H9 (cell line): ENCODE results near the gene ZNF484. TPM values are rescaled to one million over a fixed set of nuclear protein-coding genes. Genes with fewer than 3 reads are reported as not detected.

Experiments used
- DNase-seq: peaks from one replicate; pipeline ENCODE4 v3.0.0-alpha.2; 2017
- H2AFZ ChIP-seq: one replicate; pipeline ENCODE4 v1.6.1; 2013; ENCODE audit warnings: mild to moderate bottlenecking, low read length, control low read depth, moderate library complexity
- H2AK5ac ChIP-seq: 2 replicates; pipeline ENCODE4 v1.6.1; 2013; ENCODE audit warnings: low read length, control low read depth, mixed read lengths; ENCODE audit not compliant: insufficient read length
- H2BK120ac ChIP-seq: one replicate; pipeline ENCODE4 v1.6.1; 2013; ENCODE audit warnings: low read depth, mild to moderate bottlenecking, low read length, control low read depth, inconsistent platforms; ENCODE audit not compliant: poor library complexity, severe bottlenecking
- H2BK12ac ChIP-seq: 2 replicates; pipeline ENCODE4 v1.6.1; 2013; ENCODE audit warnings: low read length, control low read depth, mixed read lengths, low read depth; ENCODE audit not compliant: insufficient read length
- H2BK15ac ChIP-seq: 2 replicates; pipeline ENCODE4 v1.6.1; 2013; ENCODE audit warnings: low read depth, low read length, control low read depth
- H2BK20ac ChIP-seq: one replicate; pipeline ENCODE4 v1.6.1; 2013; ENCODE audit warnings: low read depth, mild to moderate bottlenecking, low read length, control low read depth, inconsistent platforms; ENCODE audit not compliant: poor library complexity, severe bottlenecking
- H2BK5ac ChIP-seq: 2 replicates; pipeline ENCODE4 v1.6.1; 2013; ENCODE audit warnings: low read length, control low read depth, mixed read lengths; ENCODE audit not compliant: insufficient read length
- H3K14ac ChIP-seq: 2 replicates; pipeline ENCODE4 v1.6.1; 2013; ENCODE audit warnings: low read length, control low read depth; ENCODE audit not compliant: insufficient read depth
- H3K18ac ChIP-seq: 2 replicates; pipeline ENCODE4 v1.6.1; 2013; ENCODE audit warnings: low read depth, mild to moderate bottlenecking, mixed read lengths, low read length, control low read depth; ENCODE audit not compliant: insufficient read length
- H3K23ac ChIP-seq: 2 replicates; pipeline ENCODE4 v1.6.1; 2013; ENCODE audit warnings: low read length, control low read depth, mixed read lengths, low read depth; ENCODE audit not compliant: insufficient read length
- H3K23me2 ChIP-seq: 2 replicates; pipeline ENCODE4 v1.6.1; 2013; ENCODE audit warnings: low read depth, mild to moderate bottlenecking, mixed read lengths, low read length, control low read depth; ENCODE audit not compliant: insufficient read length, poor library complexity, severe bottlenecking
- H3K27ac ChIP-seq: 2 replicates; pipeline ENCODE4 v1.5.1; 2013; ENCODE audit warnings: low read length, control low read depth, mixed read lengths, low read depth; ENCODE audit not compliant: insufficient read length
- H3K27me3 ChIP-seq: 2 replicates; pipeline ENCODE4 v1.6.1; 2013; ENCODE audit warnings: low read length, control low read depth, inconsistent platforms; ENCODE audit not compliant: insufficient read depth
- H3K4ac ChIP-seq: 2 replicates; pipeline ENCODE4 v1.6.1; 2013; ENCODE audit warnings: low read depth, mild to moderate bottlenecking, control low read depth, inconsistent platforms, low read length, moderate library complexity
- H3K4me1 ChIP-seq: 2 replicates; pipeline ENCODE4 v1.6.1; 2013; ENCODE audit warnings: low read length, control low read depth, inconsistent platforms; ENCODE audit not compliant: insufficient read depth
- H3K4me2 ChIP-seq: 2 replicates; pipeline ENCODE4 v1.6.1; 2013; ENCODE audit warnings: low read length, control low read depth, mixed read lengths; ENCODE audit not compliant: insufficient read length, insufficient read depth
- H3K56ac ChIP-seq: 2 replicates; pipeline ENCODE4 v1.6.1; 2013; ENCODE audit warnings: low read depth, mild to moderate bottlenecking, mixed read lengths, low read length, control low read depth; ENCODE audit not compliant: insufficient read length
- H3K79me1 ChIP-seq: 2 replicates; pipeline ENCODE4 v1.6.1; 2013; ENCODE audit warnings: low read depth, mild to moderate bottlenecking, moderate library complexity, low read length, control low read depth, inconsistent platforms; ENCODE audit not compliant: insufficient read depth, poor library complexity, severe bottlenecking
- H3K79me2 ChIP-seq: 2 replicates; pipeline ENCODE4 v1.6.1; 2013; ENCODE audit warnings: low read length, control low read depth, inconsistent platforms; ENCODE audit not compliant: insufficient read depth
- H3K9ac ChIP-seq: 2 replicates; pipeline ENCODE4 v1.6.1; 2013; ENCODE audit warnings: low read length, control low read depth, mixed read lengths; ENCODE audit not compliant: insufficient read length; ENCODE audit errors: extremely low read depth
- H3K9me3 ChIP-seq: one replicate; pipeline ENCODE4 v1.6.1; 2013; ENCODE audit warnings: low read depth, low read length, inconsistent platforms; ENCODE audit not compliant: control insufficient read depth
- H3T11ph ChIP-seq: one replicate; pipeline ENCODE4 v1.6.1; 2013; ENCODE audit warnings: mild to moderate bottlenecking, low read length, control low read depth, inconsistent platforms
- H4K20me1 ChIP-seq: one replicate; pipeline ENCODE4 v1.6.1; 2013; ENCODE audit not compliant: control insufficient read depth, insufficient read length, insufficient read depth
- H4K5ac ChIP-seq: 2 replicates; pipeline ENCODE4 v1.6.1; 2013; ENCODE audit warnings: low read depth, mild to moderate bottlenecking, mixed read lengths, low read length, control low read depth; ENCODE audit not compliant: insufficient read length
- H4K8ac ChIP-seq: replicated peaks from 2 replicates; pipeline ENCODE4 v1.6.1; 2013; ENCODE audit warnings: low read length, control low read depth, mixed read lengths, low read depth; ENCODE audit not compliant: insufficient read length
- H4K91ac ChIP-seq: 2 replicates; pipeline ENCODE4 v1.6.1; 2013; ENCODE audit warnings: low read depth, mild to moderate bottlenecking, moderate library complexity, mixed read lengths, low read length, control low read depth; ENCODE audit not compliant: insufficient read length
- H3K27ac Mint-ChIP-seq, 3 experiments: 2 replicates in 2 of 3; 3 replicates in 1 of 3; pipeline ENCODE4 v1.8.0; 2020 to 2021; ENCODE audit warnings: mixed read lengths in 3 of 3, mild to moderate bottlenecking in 1 of 3, moderate library complexity in 1 of 3
- H3K27me3 Mint-ChIP-seq: 2 replicates; pipeline ENCODE4 v1.8.0; 2021; ENCODE audit warnings: low read depth, mild to moderate bottlenecking, moderate library complexity, mixed read lengths
- H3K36me3 Mint-ChIP-seq, 3 experiments: 2 replicates in 2 of 3; 3 replicates in 1 of 3; pipeline ENCODE4 v1.8.0; 2020 to 2021; ENCODE audit warnings: low read depth in 3 of 3, mixed read lengths in 3 of 3; ENCODE audit not compliant: insufficient read depth in 1 of 3
- H3K4me1 Mint-ChIP-seq, 2 experiments: 2 replicates each; pipeline ENCODE4 v1.8.0; 2020; ENCODE audit warnings: mixed read lengths in 2 of 2
- H3K4me3 Mint-ChIP-seq, 2 experiments: 2 replicates in 1 of 2; 3 replicates in 1 of 2; pipeline ENCODE4 v1.8.0; 2020 to 2021; ENCODE audit warnings: mild to moderate bottlenecking in 2 of 2, mixed read lengths in 2 of 2, moderate library complexity in 1 of 2
- H3K9me3 Mint-ChIP-seq, 2 experiments: 2 replicates in 1 of 2; 3 replicates in 1 of 2; pipeline ENCODE4 v1.8.0; 2020; ENCODE audit warnings: mild to moderate bottlenecking in 2 of 2, mixed read lengths in 2 of 2, moderate library complexity in 1 of 2
- WGBS: extraction: QIAGEN DNeasy Blood & Tissue Kit; methylation state at CpG from one replicate; pipeline ENCODE4 v1.1.7; 2013; ENCODE audit warnings: missing lambda C conversion rate, low lambda C conversion rate, mixed read lengths; ENCODE audit not compliant: insufficient read length; ENCODE audit errors: extremely low coverage; 5-methylcytosine and 5-hydroxymethylcytosine counted together
- total RNA-seq: library from RNA; stranded (reverse); gene quantifications from 2 replicates; pipeline ENCODE4 v1.2.1, GENCODE V29; 2021
- TF ChIP-seq, protein P1 (sequence below): fragments of 200-600 bp; sonication (generic); conservative IDR thresholded peaks from 3 replicates; pipeline ENCODE4 v1.8.0; 2021; ENCODE audit warnings: antibody characterized with exemption, mild to moderate bottlenecking

ZNF484 gene
- total RNA-seq, 1 experiment from 2014 or later = 10.2 TPM

DNA sequence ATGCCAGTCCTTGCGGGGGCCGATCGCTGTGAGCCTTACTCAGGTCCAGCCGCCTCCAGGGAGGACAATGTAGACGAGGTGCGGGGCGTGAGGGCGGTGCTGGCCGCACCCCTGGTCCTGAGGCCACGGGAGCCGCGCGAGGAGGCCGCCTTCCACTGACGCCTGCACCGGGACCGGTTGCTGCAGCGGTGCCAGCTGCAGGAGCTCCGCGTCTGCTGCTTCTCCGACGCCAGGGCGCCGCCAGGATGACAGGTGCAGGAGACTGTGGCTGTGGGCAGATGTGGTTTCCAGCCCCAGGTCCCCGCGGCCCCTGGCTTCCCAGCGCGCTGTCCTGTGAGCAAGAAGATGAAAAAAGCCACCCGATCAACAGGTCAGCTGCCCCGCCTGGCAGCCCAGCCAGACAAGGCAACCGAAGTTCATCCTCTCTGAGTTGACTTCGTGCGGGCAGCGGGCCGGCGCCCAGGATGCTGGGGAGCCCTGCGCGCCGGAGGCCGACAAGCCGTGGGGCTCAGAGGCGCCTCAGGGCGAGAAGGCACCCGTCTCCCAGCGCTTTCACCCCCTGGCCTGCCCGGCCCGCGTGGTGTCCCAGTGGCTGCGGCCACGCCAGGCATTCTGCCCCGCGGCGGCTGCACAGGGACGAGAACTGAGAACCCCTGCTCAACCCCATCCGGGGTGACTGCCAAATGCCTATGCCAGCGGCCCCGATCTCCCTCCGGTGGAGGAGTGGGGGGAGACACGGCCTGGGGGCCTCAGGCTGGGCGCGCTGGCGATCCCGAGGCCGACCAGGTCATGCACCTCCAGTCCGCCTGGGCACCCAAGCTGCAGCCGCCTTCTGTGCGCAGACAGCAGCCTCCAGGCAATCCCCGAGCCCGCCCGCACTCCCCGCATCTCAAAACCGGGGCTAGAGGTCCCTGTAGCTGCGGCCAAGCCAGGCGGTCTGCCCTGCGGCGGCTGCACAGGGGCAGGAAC, 69.8 kb downstream of the ZNF484 start:
- Histone ChIP-seq H3K4me1 (no peaks in the 10 kb centered on the region), H3K27me3 (peaks cover 32% of the 10 kb centered on the region; the same call in 1 of the 2 replicates), H2AFZ (no peak overlapping the region), H2BK12ac (no peak overlapping the region), H3K23me2 (peaks cover 12% of the 10 kb centered on the region), H3K9ac (no peak overlapping the region), H2BK5ac (no peak overlapping the region), H3K4me2 (peak overlapping the region; percentile 85), H4K91ac (no peak overlapping the region), H3K9me3 (no peaks in the 10 kb centered on the region), H3K23ac (no peak overlapping the region), H3T11ph (no peak overlapping the region), H3K4ac (no peak overlapping the region), H4K8ac (no peak overlapping the region), H3K18ac (no peak overlapping the region), H3K79me2 (no peaks in the 10 kb centered on the region), H3K27ac (no peak overlapping the region), H4K20me1 (no peaks in the 10 kb centered on the region), H4K5ac (no peak overlapping the region), H2BK15ac (no peak overlapping the region), H2BK20ac (no peak overlapping the region), H3K56ac (no peak overlapping the region), H3K14ac (no peak overlapping the region; the same call in 1 of the 2 replicates), H2BK120ac (no peak overlapping the region), H3K79me1 (no peaks in the 10 kb centered on the region), H2AK5ac (no peak overlapping the region)
- Mint-ChIP-seq H3K9me3 (no peaks in the 10 kb centered on the region), H3K4me1 (peaks cover 4 to 7% of the 10 kb centered on the region in 2 experiments; a peak in 3 of 4 replicates), H3K27me3 (peaks cover 71% of the 10 kb centered on the region), H3K4me3 (peak overlapping the region; percentile 75 to 87), H3K36me3 (no peaks in the 10 kb centered on the region), H3K27ac (no peak overlapping the region)
- WGBS = no CpG with 5 or more reads among the region's 76 CpGs
- DNase-seq = peak; percentile 51
- TF ChIP-seq, protein P1, sequence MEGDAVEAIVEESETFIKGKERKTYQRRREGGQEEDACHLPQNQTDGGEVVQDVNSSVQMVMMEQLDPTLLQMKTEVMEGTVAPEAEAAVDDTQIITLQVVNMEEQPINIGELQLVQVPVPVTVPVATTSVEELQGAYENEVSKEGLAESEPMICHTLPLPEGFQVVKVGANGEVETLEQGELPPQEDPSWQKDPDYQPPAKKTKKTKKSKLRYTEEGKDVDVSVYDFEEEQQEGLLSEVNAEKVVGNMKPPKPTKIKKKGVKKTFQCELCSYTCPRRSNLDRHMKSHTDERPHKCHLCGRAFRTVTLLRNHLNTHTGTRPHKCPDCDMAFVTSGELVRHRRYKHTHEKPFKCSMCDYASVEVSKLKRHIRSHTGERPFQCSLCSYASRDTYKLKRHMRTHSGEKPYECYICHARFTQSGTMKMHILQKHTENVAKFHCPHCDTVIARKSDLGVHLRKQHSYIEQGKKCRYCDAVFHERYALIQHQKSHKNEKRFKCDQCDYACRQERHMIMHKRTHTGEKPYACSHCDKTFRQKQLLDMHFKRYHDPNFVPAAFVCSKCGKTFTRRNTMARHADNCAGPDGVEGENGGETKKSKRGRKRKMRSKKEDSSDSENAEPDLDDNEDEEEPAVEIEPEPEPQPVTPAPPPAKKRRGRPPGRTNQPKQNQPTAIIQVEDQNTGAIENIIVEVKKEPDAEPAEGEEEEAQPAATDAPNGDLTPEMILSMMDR = no peak
